NCI-H2107 treated with DMSO at 0.1 percent for 48 hours (cell line): ENCODE data around the gene SLC25A1.

ENCODE experiments used
- DNase-seq: peaks from one replicate; lab custom pipeline; 2025; ENCODE audit not compliant: unreplicated experiment; lab: John Stamatoyannopoulos, UW

The SLC25A1 gene

GRCh38 chr22:19181786-19182471 lies 3.4 kb upstream of the SLC25A1 start:
- DNase-seq, result no peak

DNA sequence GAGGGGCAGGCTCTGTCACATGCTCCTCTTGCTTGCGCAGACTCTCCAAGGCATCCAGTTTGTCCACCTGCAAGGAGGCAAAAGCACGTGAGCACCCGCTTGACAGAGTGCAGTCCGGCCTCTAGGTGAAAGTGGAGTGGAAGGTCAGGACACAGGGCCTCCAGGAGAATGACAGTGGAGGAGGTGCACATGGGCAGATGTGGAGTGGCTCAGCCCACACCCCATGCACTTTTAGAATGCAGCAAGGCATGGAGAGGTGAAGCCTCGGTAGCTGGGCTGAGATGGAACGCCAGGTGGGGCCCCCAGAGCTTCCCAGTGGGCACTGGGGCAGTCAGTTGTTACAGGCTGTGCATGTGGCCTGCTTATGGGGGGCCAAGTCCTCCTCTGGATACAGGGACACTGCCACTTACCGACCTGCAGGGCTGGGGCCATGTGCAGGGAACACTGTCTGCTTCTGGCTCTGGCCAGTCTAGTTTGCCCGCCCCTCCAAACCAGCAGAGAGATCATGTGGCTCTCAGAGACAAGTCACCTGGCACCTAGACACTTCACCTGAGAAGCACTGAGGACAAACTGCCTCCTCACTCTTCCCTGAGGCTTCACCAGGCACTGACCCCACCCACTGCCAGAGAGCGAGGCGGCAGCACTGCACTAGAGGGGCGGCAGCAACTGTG lies 2.3 kb upstream of the SLC25A1 start:
- no peak for DNase-seq

GRCh38 chr22:19180234-19180633 lies 1.7 kb upstream of the SLC25A1 start:
- DNase-seq, result no peak

DNA sequence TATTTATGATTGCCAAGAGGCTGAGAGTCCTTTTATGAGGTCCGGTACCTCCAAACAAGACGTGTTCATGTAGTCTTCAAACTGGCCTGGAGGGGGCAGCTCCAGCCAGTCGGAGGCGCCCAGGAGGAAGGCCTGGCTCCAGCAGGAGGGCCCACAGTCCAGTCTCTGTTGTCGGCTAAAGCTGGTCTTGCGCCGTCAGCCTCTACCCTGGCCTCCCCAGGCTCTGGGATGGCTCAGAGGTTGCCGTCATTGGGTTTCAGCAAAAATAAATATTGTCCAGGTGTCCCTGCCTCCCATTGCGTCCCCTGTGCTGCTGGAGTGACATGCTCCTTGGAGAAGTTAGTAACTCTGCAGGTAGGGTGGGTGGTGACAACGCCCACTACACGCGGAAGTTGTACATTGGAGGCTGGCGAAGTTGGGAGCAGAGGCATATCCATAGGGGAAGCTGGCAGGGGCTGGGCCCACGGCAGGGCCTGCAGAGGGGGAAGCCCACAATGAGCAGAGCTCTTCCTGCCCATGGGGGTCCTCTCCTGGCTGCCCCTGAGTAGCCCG lies 1.0 kb upstream of the SLC25A1 start:
- peak; percentile 24 for DNase-seq

- no peak for DNase-seq
These were observed 375 bp downstream of the SLC25A1 start for GRCh38 chr22:19178065-19178656.

DNA sequence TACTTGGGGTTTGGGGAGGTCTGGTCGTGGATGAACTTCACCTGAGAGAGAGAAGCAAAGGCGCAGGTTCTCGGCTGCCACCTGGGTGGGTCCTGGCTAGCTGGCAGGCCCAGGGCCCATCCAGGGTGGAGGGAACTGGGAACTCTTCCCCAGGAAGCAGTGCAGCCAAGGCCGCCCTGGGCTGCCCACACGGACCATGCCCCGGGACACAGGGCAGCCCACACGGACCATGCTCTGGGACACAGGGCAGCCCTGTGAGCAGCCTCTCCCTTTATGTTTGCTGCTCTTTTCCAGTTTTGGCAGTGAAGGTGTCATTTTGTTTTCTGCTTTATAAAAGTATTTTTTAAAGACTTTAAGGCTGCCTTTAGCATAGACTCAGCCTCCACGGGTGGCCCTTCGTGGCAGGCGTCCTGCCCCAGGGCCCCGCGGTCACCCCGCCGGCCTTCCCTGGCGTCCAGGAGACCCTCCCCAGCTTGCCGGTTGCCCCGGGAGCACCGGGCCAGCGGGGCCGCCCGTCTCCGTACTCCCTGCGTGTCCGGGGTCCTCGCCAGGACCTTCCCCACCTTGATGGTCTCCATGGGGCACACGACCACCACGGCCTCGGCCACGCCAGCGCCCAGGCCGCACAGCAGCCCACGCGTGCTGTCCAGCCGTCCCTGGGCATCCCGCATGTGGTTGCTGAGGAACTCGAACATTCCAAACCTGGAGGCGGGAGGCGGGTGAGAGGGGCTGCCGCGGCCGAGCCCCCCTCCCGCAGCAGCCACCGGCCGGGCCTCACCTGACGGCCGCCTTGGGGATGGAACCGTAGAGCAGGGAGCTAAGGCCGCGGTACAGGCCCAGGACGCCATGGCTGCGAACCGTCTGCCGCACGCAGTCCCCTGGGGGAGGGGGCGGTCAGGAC lies 1.1 kb downstream of the SLC25A1 start:
- no peak for DNase-seq

DNA sequence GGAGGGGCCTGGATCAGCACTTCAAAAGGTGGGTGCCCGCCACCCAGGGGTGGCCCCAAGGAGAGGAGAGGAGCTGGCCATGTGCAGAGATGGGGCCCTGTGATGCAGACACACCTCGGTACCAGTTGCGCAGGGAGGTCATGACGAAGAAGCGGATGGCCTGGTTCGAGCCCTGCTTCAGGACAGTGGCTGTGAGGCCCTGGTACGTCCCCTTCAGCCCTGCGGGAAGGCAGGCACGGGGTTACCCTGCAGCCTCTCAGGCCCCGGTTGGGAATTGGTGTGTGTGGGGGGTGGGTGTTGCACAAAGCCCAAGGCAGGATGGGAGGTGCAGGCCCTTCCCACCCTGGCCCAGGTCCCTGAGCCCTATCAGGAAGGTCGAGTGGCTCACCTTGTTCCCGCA lies 1.8 kb downstream of the SLC25A1 start:
- DNase-seq, result no peak

GRCh38 chr22:19176175-19176643 lies 2.3 kb downstream of the SLC25A1 start:
- no peak for DNase-seq

DNA sequence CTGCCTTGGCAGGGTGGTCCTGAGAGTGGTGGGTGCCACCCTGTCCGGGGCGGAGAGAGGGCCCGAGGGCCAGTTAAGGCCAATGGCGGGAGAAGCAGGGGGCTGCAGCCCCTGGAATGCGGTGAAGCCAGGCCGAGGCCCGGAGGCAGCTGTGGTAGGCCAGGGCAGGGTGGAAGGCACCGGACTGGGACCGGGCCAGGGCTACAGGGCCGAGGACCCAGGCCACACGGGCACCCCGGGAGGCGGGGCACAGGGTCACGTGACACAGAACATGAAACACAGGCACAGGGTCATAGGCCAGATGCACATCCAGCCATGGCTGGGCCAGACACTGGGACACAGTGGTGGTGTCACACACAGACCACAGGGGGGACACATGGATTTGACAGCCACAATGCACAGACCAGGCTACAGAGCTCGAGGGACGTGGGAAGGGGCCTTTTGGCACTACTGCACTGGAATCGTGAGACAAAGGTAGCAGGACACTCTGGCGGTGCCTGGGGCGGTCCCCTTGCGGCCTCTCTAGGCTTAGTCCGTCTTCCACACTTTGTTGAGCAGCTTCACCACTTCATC lies 2.8 kb downstream of the SLC25A1 start:
- DNase-seq, result no peak

DNA sequence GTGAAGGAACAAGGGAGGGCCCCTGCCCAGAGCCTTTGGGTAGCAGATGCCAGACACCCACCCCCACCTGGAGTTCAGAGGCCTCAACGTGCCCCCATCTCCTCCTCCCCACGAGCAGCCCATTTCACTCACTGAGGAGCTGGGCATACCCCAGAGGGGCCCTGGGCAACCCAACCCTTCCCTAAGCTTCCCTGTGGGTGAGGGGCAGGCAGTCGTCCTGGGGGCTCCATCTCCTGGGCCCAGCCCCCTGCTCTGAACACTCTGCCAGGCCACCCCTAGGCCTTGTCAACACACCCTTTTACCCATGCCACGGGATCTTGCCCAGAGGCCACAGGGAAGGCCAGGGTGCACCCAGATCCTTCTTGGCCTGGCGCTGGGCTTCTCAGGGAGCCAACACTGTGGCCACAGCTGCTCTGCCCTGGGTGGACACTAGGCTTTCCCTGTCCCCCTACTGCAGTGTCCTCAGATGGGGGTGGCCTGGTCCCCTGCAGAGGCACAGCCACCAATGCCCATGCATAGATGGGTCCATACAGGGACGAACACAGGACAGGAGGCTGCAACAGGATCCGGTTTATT lies 3.4 kb downstream of the SLC25A1 start:
- DNase-seq, result no peak

GRCh38 chr22:19174106-19175025 lies 4.2 kb downstream of the SLC25A1 start:
- DNase-seq, result no peak

DNA sequence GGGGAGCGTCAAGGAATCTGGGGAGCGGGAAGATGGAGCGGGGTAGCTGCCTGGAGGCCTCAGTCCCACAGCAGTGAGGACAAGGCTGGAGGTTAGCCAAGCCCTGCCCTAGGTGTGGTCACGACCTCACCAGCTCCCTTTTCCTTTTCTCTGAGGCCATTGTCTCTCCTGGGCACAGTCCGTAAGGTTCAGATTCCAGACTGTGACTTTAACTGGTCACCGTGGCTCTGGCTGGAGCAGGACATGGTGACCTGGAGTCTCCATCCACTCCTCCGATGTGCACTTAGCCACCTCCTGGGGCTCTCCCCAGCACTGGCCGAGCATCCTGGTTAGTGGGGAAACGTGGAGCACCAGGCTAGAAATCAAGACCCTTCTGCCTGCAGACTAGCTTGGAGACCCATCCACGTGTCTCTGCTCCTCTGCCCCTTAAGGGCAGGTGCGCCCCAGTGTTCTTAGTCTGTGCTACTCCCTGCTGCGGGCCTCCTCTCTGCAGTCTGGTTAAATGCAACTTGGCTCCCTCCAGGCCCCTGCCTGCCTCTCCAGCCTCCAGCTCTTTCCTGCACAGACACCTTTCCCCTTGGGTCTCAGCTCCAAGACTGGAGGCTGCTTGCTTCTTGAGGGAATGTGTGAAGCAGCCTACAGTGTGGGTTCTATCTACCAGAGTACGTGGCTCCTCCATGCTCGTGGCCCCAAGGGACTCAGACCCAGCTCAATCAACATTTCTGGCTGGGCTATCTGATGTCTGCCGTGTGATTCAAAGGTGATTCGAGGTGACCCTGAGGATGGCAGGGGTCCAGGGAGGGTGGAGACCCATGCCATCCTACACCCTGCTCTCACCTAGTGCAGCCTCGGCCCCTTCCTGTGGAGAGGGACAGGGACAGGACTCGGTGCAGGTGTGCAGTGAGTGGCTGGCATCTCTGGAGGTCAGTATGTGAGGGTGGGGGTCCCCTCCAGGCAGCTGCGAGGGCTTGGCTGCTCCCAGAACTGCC lies 5.2 kb downstream of the SLC25A1 start:
- no peak for DNase-seq

GRCh38 chr22:19172213-19173046 lies 6.1 kb downstream of the SLC25A1 start:
- DNase-seq, result no peak

DNA sequence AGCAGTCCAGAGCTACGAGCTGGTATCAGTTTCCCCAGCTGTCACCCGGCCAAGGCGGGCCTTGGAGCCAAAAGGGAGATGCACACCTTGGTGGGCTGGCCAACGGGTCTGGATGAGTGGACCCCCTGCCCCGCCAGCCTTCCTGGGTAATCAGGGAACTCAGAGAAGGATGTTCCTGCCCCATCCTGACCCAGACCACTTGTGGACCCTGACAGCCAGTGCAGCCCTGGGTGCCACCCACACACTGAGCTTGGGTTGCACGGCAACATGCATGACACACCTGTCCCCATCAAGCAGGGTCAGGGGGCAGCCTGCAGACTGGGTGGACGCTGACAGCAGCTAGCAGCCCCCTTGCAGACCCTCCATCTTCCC lies 8.6 kb downstream of the SLC25A1 start:
- DNase-seq, result no peak

DNA sequence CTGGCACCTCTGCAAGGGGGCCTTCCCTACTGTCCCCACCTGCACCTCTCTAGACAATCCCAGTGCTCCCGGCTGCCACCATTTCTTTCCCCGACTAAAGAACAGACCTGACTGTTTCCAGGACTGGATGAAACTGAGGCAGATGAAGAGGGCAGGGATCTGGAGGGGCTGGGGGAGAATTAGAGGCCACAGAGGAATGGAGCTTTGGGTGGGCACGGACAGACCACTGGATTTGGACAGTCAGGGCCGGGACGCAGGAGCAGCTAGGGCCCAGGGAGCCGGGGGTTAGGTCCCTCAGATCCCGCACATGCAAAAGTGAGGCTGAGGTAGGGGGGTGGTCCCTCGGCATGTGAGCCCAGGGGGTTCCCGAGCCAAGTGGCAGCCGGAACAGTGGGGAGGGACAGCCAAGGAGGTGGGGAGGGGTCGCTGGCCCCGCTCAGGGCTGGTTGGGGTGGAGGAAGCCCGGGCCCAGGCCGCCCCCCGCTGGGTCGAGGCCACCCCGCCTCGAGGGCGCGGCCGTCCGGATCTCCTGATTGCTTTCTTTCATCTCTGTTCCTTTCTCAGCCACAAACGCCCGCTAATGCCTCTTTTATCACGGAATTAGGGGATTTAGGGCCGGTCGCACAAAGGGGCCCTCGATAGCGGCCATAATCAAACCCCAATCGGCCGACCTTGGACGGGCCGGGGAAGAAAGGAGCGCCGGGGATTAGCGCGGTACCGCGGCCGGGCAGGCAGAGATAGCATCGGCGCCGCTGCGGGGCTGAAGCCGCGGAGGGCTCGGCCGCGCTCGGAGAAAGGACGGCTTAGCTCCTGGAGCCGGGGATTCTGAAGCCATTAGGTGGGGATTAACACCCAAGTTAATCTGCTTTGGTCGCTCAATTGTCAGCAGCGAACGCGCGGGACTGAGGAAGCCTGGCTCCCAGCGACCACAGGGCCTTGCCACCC lies 9.3 kb downstream of the SLC25A1 start:
- DNase-seq, result no peak
